Endothelial cell (in vitro differentiated cells): ENCODE measurements around the gene NRG2. TPM values are rescaled to one million over a fixed set of nuclear protein-coding genes. Genes with fewer than 3 reads are reported as not detected.

Experiments
- DNase-seq: peaks from one replicate; pipeline ENCODE4 v3.0.0; 2021; ENCODE audit warnings: low spot score
- H3K27ac Mint-ChIP-seq: one replicate; pipeline ENCODE4 v1.8.0; 2021; ENCODE audit warnings: mixed read lengths, inconsistent platforms; ENCODE audit not compliant: unreplicated experiment
- H3K27me3 Mint-ChIP-seq: one replicate; pipeline ENCODE4 v1.8.0; 2021; ENCODE audit warnings: mild to moderate bottlenecking, moderate library complexity, mixed read lengths, inconsistent platforms; ENCODE audit not compliant: unreplicated experiment
- H3K36me3 Mint-ChIP-seq: one replicate; pipeline ENCODE4 v1.8.0; 2021; ENCODE audit warnings: mild to moderate bottlenecking, low read depth, mixed read lengths, inconsistent platforms; ENCODE audit not compliant: unreplicated experiment
- H3K4me1 Mint-ChIP-seq: one replicate; pipeline ENCODE4 v1.8.0; 2021; ENCODE audit warnings: mild to moderate bottlenecking, mixed read lengths, inconsistent platforms; ENCODE audit not compliant: unreplicated experiment
- H3K4me3 Mint-ChIP-seq: one replicate; pipeline ENCODE4 v1.8.0; 2021; ENCODE audit warnings: mild to moderate bottlenecking, mixed read lengths, inconsistent platforms; ENCODE audit not compliant: unreplicated experiment
- H3K9me3 Mint-ChIP-seq: one replicate; pipeline ENCODE4 v1.8.0; 2021; ENCODE audit warnings: mixed read lengths, inconsistent platforms; ENCODE audit not compliant: unreplicated experiment
- total RNA-seq: library from RNA; stranded (reverse); fragmentation: NEBNext Ultra II Directional; extraction: Animal tissue kit (Norgen Biotek cat#: 25700); gene quantifications from one replicate; pipeline ENCODE4 v1.2.1, GENCODE V29; 2021; ENCODE audit not compliant: unreplicated experiment
- TF ChIP-seq, protein P1 (sequence below): fragments of 200-600 bp; sonication (generic); IDR thresholded peaks from one replicate; pipeline ENCODE4 v1.5.0; 2021; ENCODE audit warnings: antibody characterized with exemption; ENCODE audit not compliant: unreplicated experiment

The NRG2 gene
- total RNA-seq, 1 donor from 2014 or later: not detected

DNA sequence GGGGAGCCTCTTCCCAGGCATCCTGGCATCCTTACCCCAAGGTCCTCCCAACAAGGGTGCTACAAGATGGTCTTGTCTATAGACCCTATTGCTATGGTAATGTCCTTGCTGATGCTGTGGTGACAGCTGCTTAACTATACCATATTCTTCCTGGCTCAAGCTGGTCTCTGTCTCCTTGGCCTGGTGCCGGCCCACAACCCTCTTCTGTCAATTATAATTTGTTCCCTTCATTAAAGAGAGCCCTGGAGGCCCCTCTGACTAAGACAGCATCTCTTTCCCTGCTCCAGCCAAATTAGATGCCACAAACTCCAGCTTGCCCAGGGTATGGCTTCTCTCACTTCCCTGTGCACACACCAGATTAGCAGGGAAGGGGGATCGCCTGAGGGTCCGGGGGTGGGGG is 160.8 kb downstream of the NRG2 start:
- TF ChIP-seq, protein P1, sequence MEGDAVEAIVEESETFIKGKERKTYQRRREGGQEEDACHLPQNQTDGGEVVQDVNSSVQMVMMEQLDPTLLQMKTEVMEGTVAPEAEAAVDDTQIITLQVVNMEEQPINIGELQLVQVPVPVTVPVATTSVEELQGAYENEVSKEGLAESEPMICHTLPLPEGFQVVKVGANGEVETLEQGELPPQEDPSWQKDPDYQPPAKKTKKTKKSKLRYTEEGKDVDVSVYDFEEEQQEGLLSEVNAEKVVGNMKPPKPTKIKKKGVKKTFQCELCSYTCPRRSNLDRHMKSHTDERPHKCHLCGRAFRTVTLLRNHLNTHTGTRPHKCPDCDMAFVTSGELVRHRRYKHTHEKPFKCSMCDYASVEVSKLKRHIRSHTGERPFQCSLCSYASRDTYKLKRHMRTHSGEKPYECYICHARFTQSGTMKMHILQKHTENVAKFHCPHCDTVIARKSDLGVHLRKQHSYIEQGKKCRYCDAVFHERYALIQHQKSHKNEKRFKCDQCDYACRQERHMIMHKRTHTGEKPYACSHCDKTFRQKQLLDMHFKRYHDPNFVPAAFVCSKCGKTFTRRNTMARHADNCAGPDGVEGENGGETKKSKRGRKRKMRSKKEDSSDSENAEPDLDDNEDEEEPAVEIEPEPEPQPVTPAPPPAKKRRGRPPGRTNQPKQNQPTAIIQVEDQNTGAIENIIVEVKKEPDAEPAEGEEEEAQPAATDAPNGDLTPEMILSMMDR: no peak
- peaks cover 7% of the 10 kb centered on the region for H3K27me3 Mint-ChIP-seq

DNA sequence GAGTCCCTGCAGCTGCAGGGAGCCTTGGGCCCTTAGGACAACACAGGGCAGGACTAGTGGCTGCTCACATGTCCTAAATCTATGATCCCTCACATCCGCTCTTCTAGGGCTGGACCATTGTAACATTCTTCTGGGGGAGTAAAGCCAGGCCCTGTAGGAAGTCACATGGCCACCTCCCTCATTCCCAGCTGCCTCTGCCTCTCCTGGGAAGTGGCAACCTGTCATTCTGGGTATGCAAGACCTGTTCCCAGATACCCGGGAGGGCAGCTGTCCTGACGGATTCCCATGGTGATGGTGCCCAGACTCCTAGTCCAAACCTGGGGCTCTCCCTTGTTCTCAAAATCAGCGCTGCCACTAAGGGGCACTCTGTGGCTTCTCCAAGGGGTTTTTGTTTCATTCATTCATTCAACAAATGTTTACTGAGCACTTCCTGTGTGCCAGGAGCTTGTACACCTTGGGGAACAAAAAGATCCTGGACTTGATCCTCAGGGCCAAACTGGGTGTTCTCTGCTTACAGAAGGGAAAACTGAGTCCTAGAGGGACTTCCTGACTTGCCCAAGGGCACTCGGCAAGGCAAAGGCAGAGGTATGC is 161.9 kb downstream of the NRG2 start:
- DNase-seq: no peak
- H3K4me3 Mint-ChIP-seq: no peak overlapping the region
- no peak overlapping the region for H3K27ac Mint-ChIP-seq

More for the DNA sequence above, 160.8 kb downstream of the NRG2 start:
- no peaks in the 10 kb centered on the region for H3K9me3 Mint-ChIP-seq
- no peak overlapping the region for H3K27ac Mint-ChIP-seq
- no peaks in the 10 kb centered on the region for H3K4me1 Mint-ChIP-seq
- H3K4me3 Mint-ChIP-seq: no peak overlapping the region
- DNase-seq: no peak
- no peaks in the 10 kb centered on the region for H3K36me3 Mint-ChIP-seq

DNA sequence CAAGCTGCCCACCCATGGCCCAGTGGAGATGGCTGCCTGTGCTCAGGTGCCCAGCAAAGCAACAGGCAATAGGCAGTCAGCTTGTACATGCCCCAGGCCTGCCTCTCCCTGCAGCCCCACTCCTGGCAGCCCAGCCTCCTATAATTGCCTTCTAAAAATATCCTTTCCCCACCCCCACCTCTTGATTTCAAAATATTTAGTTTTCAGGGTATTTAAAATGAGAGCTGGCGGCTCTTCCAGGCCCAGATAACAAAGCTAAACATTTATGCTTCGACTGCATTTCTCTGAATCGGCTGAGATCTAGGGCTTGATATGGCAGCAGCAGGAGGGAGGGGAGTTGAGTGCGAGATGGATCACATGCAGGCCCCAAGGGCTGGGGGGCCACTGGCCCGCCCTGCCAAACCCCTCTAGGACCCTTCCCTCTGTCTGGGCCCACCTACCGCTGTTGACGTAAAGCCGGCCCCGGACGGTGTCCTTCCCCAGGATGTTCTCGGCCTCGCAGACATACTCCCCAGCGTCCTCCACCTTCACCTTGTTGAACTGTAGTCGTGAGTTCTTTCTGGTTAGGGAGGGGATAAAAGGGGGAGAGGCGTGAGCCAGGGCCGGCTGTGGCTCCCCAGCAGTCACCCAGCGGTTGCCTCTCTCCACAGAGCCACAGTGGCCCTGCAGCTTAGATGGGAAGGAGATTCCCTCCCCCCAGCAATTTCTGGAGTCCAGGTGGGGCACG is 162.5 kb downstream of the NRG2 start:
- TF ChIP-seq, protein P1: no peak
- Mint-ChIP-seq H3K36me3 (no peaks in the 10 kb centered on the region), H3K27ac (no peak overlapping the region), H3K4me3 (no peak overlapping the region), H3K4me1 (peaks cover 8% of the 10 kb centered on the region), H3K9me3 (no peaks in the 10 kb centered on the region), H3K27me3 (peaks cover 6% of the 10 kb centered on the region)
- DNase-seq: no peak

More for the DNA sequence above, 161.9 kb downstream of the NRG2 start:
- H3K27me3 Mint-ChIP-seq: peaks cover 6% of the 10 kb centered on the region
- peaks cover 8% of the 10 kb centered on the region for H3K4me1 Mint-ChIP-seq
- H3K36me3 Mint-ChIP-seq: no peaks in the 10 kb centered on the region
- TF ChIP-seq, protein P1: no peak
- no peaks in the 10 kb centered on the region for H3K9me3 Mint-ChIP-seq

DNA sequence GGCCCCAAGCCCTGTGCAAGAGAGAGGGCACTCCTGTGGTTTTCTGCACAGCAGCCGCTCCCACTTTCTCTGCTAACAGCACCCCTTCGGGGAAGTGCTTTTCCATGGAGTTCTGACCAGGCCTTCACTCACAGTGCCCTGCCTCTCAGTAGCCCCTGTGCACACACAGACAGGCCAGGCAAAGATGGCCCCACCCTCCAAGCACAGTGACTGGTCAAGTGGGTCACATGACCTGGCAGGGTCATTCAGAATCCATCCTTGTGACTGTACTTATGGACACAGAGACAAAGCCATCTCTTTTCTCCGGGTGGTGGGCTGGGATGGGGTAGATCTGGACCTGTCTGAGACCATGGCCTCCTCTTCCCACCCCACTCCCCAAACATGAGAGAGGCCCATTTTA is 165.0 kb downstream of the NRG2 start:
- no peak for DNase-seq
- Mint-ChIP-seq H3K36me3 (no peaks in the 10 kb centered on the region), H3K27ac (no peak overlapping the region), H3K27me3 (peaks cover 6% of the 10 kb centered on the region), H3K4me1 (peaks cover 8% of the 10 kb centered on the region), H3K4me3 (no peak overlapping the region), H3K9me3 (no peaks in the 10 kb centered on the region)
- TF ChIP-seq, protein P1: no peak

DNA sequence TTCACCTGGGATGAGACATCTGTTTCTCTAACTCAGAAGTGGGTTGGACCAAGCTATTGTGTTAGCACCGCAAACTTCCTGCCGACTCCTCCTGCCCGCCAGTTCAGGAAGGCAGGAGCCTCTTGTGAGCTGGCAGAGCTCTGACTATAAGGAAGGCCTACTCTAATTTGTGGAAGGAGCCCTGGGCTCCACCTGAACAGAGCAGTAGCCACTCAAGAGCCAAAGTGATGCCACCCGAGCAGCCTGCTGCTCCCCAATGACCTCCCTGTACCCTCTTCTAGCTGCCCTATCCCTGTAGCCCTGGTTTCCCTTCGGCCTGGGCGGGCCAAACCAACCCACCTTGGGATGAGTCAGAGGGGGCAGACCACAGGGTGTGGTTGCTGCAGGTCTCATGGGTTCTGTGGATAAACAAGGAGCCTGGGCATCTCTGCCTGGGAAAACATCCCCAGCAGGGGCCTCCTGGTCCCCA is 165.9 kb downstream of the NRG2 start:
- Mint-ChIP-seq H3K27me3 (peaks cover 6% of the 10 kb centered on the region), H3K36me3 (no peaks in the 10 kb centered on the region), H3K4me3 (no peak overlapping the region), H3K4me1 (peaks cover 8% of the 10 kb centered on the region), H3K9me3 (no peaks in the 10 kb centered on the region), H3K27ac (no peak overlapping the region)
- TF ChIP-seq, protein P1: no peak
- DNase-seq: peak; percentile 31
